PC-9 (cell line): ENCODE results near the gene SNRPE. TPM values are rescaled to one million over a fixed set of nuclear protein-coding genes. Genes with fewer than 3 reads are reported as not detected.

Experiments used
- BruUV-seq: library from RNA; stranded (reverse); fragments of 400-500 nt; replicated peaks from 2 replicates; lab custom pipeline; 2021; lab: Mats Ljungman, UMichigan
- CTCF ChIA-PET: fragments of 300-600 bp; sonication (Branson Sonifier 250); formaldehyde crosslinking; loops from one replicate; lab custom pipeline; 2022; ENCODE audit warnings: antibody characterized with exemption; lab: Charles Lee
- POLR2A ChIA-PET: fragments of 300-600 bp; sonication (Branson Sonifier 250); formaldehyde crosslinking; loops from one replicate; lab custom pipeline; 2022; ENCODE audit warnings: antibody characterized with exemption; ENCODE audit not compliant: unreplicated experiment; lab: Charles Lee
- DNase-seq, 2 experiments: peaks; one replicate each; pipeline versions ENCODE4 v3.0.0 to v3.0.0-alpha.2; 2015 to 2022; ENCODE audit warnings: mixed read lengths in 1 of 2
- H2AFZ ChIP-seq: fragments of 200-600 bp; sonication (generic); 2 replicates; pipeline ENCODE4 v1.8.1; 2017; ENCODE audit warnings: antibody characterized with exemption
- H3F3A ChIP-seq: fragments of 200-600 bp; sonication (generic); 2 replicates; pipeline ENCODE4 v1.8.1; 2017; ENCODE audit warnings: antibody characterized with exemption, mild to moderate bottlenecking, low read depth; ENCODE audit not compliant: insufficient read depth
- H3K27ac ChIP-seq: fragments of 200-600 bp; sonication (generic); 2 replicates; pipeline ENCODE4 v1.6.1; 2016; ENCODE audit warnings: mixed run types
- H3K27me3 ChIP-seq: fragments of 200-600 bp; sonication (generic); 2 replicates; pipeline ENCODE4 v1.6.1; 2016; ENCODE audit warnings: low read depth, mixed run types; ENCODE audit not compliant: insufficient read depth
- H3K36me3 ChIP-seq: fragments of 200-600 bp; sonication (generic); 2 replicates; pipeline ENCODE4 v1.6.1; 2016; ENCODE audit warnings: low read depth, mixed run types
- H3K4me1 ChIP-seq: fragments of 200-600 bp; sonication (generic); replicated peaks from 2 replicates; pipeline ENCODE4 v1.6.1; 2016; ENCODE audit warnings: mixed run types; ENCODE audit not compliant: insufficient read depth
- H3K4me2 ChIP-seq: fragments of 200-600 bp; sonication (generic); 2 replicates; pipeline ENCODE4 v1.6.1; 2017; ENCODE audit warnings: mixed run types
- H3K4me3 ChIP-seq: fragments of 200-600 bp; sonication (generic); 2 replicates; pipeline ENCODE4 v1.6.1; 2016; ENCODE audit warnings: mixed run types
- H3K79me2 ChIP-seq: fragments of 200-600 bp; sonication (generic); 2 replicates; pipeline ENCODE4 v1.6.1; 2017; ENCODE audit warnings: low read depth, mixed run types
- H3K9me2 ChIP-seq: fragments of 200-600 bp; sonication (generic); 2 replicates; pipeline ENCODE4 v1.8.1; 2017; ENCODE audit warnings: mild to moderate bottlenecking; ENCODE audit not compliant: insufficient read depth
- H3K9me3 ChIP-seq: fragments of 200-600 bp; sonication (generic); 2 replicates; pipeline ENCODE4 v1.8.1; 2016; ENCODE audit warnings: low read depth; ENCODE audit not compliant: insufficient read depth
- H4K20me1 ChIP-seq: fragments of 200-600 bp; sonication (generic); 2 replicates; pipeline ENCODE4 v1.8.1; 2017; ENCODE audit not compliant: insufficient read depth
- EZH2 ChIP-seq: fragments of 200-600 bp; sonication (generic); IDR thresholded peaks from 2 replicates; pipeline ENCODE4 v1.8.0; 2017; ENCODE audit warnings: antibody characterized with exemption, low read depth
- intact Hi-C: fragments of 100-400 bp; cut with micrococcal nuclease; formaldehyde crosslinking; loops from one replicate; pipeline ENCODE4 v1.10.0; 2022; ENCODE audit not compliant: unreplicated experiment
- total RNA-seq: library from RNA; stranded (reverse); gene quantifications from 2 replicates; pipeline ENCODE4 v1.2.3, GENCODE V29; 2021
- TF ChIP-seq, protein P1 (sequence below): fragments of 200-600 bp; sonication (generic); conservative IDR thresholded peaks from 2 replicates; pipeline ENCODE4 v1.6.1; 2017; ENCODE audit warnings: mixed run types, antibody characterized with exemption, mild to moderate bottlenecking, moderate library complexity

Gene SNRPE
- total RNA-seq, 1 experiment from 2014 or later, result 218 TPM

GRCh38 chr1:203899353-203899716, 37.9 kb downstream of the SNRPE start:
- intact Hi-C loops, result no loop called here
- no peak for TF ChIP-seq EZH2
- TF ChIP-seq, protein P1, sequence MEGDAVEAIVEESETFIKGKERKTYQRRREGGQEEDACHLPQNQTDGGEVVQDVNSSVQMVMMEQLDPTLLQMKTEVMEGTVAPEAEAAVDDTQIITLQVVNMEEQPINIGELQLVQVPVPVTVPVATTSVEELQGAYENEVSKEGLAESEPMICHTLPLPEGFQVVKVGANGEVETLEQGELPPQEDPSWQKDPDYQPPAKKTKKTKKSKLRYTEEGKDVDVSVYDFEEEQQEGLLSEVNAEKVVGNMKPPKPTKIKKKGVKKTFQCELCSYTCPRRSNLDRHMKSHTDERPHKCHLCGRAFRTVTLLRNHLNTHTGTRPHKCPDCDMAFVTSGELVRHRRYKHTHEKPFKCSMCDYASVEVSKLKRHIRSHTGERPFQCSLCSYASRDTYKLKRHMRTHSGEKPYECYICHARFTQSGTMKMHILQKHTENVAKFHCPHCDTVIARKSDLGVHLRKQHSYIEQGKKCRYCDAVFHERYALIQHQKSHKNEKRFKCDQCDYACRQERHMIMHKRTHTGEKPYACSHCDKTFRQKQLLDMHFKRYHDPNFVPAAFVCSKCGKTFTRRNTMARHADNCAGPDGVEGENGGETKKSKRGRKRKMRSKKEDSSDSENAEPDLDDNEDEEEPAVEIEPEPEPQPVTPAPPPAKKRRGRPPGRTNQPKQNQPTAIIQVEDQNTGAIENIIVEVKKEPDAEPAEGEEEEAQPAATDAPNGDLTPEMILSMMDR, result no peak
- H3K9me3 ChIP-seq, result peaks cover 8% of the 10 kb centered on the region; the same call in 1 of the 2 replicates
- no peaks in the 10 kb centered on the region for H3K27me3 ChIP-seq
- no peaks in the 10 kb centered on the region for H3K9me2 ChIP-seq
- no peaks in the 10 kb centered on the region for H3K79me2 ChIP-seq
- ChIA-PET CTCF (no interaction called here), POLR2A (no interaction called here)
- no peak overlapping the region for H3K4me3 ChIP-seq
- H3K27ac ChIP-seq, result no peak overlapping the region
- no TSS peak for BruUV-seq
- no peaks in the 10 kb centered on the region for H3K4me1 ChIP-seq
- no peak overlapping the region for H3K4me2 ChIP-seq
- no peaks in the 10 kb centered on the region for H3F3A ChIP-seq
- H2AFZ ChIP-seq, result no peak overlapping the region
- no peaks in the 10 kb centered on the region for H4K20me1 ChIP-seq
- DNase-seq, result no peak
- no peaks in the 10 kb centered on the region for H3K36me3 ChIP-seq

GRCh38 chr1:203899869-203900714, 38.7 kb downstream of the SNRPE start:
- Histone ChIP-seq H3K4me2 (no peak overlapping the region), H3K36me3 (no peaks in the 10 kb centered on the region), H3K9me2 (no peaks in the 10 kb centered on the region), H3K27ac (no peak overlapping the region), H3F3A (no peaks in the 10 kb centered on the region), H3K79me2 (no peaks in the 10 kb centered on the region), H3K9me3 (peaks cover under 1% of the 10 kb centered on the region; the same call in 1 of the 2 replicates), H3K4me3 (no peak overlapping the region), H4K20me1 (no peaks in the 10 kb centered on the region), H3K27me3 (no peaks in the 10 kb centered on the region), H2AFZ (no peak overlapping the region), H3K4me1 (peaks cover under 1% of the 10 kb centered on the region; the same call in 1 of the 2 replicates)
- TF ChIP-seq EZH2, result no peak
- TF ChIP-seq, protein P1, result no peak
- CTCF ChIA-PET, result interaction anchor here (0.6 kb wide), 1 partner anchor 10 kb away, joined by 3 read pairs; no protein-coding TSS in a partner anchor
- BruUV-seq, result no TSS peak
- POLR2A ChIA-PET, result no interaction called here
- intact Hi-C loops, result no loop called here
- no peak for DNase-seq

GRCh38 chr1:203901581-203901980, 40.2 kb downstream of the SNRPE start:
- ChIA-PET POLR2A (no interaction called here), CTCF (no interaction called here)
- BruUV-seq, result no TSS peak

More at GRCh38 chr1:203901581-203901980, 40.2 kb downstream of the SNRPE start:
- intact Hi-C loops, result no loop called here
- Histone ChIP-seq H3K36me3 (no peaks in the 10 kb centered on the region), H3K4me2 (no peak overlapping the region), H2AFZ (no peak overlapping the region), H3K27me3 (no peaks in the 10 kb centered on the region), H3K27ac (no peak overlapping the region), H3K4me3 (no peak overlapping the region), H3K9me3 (no peaks in the 10 kb centered on the region), H3F3A (peaks cover 10% of the 10 kb centered on the region), H3K4me1 (peaks cover 15% of the 10 kb centered on the region), H3K79me2 (no peaks in the 10 kb centered on the region), H3K9me2 (no peaks in the 10 kb centered on the region), H4K20me1 (no peaks in the 10 kb centered on the region)
- no peak for TF ChIP-seq EZH2
- TF ChIP-seq, protein P1, result no peak
- DNase-seq, result no peak
